Measurements from ENCODE around the gene UCN2. TPM values are rescaled to one million over a fixed set of nuclear protein-coding genes. Genes with fewer than 3 reads are reported as not detected.

Gene UCN2
- total and polyA plus RNA-seq, 2 of the 4 experiments (the other 2 are of a cell fraction): 0.54 to 2.7 TPM

DNA sequence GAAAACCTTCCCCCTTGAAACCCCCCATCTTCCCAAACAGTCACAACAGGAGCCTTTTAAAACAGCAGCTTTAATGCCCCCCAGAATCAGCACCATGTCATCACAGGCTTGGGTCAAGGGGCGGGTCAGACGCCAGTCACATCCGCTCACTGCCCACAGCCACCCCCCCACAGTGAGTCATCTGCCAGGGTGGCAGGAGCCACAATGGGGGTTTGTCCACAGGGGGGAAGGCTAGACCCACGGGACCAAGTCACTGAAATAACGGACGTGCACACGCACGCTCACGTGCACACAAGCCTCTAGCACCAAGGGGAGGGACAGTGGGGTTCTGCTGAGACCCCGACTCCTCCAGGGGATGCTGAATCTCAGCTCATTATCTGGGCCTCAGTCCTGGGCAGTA lies 441 bp upstream of the UCN2 start (continued):
- no peak for TF ChIP-seq ELK1 (IDR thresholded peaks at IDR 0.05; ENCODE audit: borderline replicate concordance, low read depth, low read length)

DNA sequence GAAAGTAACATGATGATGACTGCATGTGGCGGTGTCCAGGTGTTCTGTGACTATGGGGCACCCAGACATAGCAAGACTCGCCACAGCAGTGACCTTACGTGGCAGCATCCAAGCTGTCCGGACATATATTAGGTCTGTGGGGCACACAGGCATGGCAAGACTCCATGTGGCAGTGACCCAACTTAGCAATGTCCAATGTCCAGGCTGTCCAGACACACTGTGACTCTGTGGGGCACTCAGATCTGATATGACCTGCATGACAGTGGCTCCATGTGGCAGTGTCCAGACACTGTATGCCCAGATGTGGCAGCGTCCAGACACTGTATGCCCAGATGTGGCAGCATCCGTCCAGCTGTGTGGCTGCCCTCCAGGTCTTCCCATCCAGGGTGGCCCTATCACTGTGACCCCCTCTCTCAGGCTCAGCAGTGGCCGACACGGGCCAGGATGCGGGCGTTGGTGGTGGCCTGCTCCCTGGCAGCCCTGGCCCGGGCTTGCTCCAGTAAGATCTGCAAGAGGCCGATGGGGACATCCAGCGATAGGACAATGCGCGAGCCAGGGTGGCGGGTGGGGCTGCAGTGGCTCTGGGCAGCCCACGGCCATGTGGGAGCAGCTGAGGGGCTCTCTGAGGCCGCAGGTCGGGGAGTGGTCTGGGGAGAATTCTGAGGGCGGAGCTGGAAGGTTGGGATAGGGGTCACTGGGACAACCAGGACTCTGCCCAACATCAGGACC lies 1.1 kb downstream of the UCN2 start:
- BruUV-seq (replicated peaks): no TSS peak
- H2AK5ac ChIP-seq (ENCODE audit: low read depth, low read length): peak overlapping the region; percentile 89; the same call in 1 of the 2 replicates
- H2BK15ac ChIP-seq (ENCODE audit: low read depth, low read length): no peak overlapping the region
- H3K27ac ChIP-seq (ENCODE audit: insufficient read depth, low read length): no peak overlapping the region; the same call in 1 of the 2 replicates
- dilution Hi-C loops (cut with HindIII; ENCODE audit: low sequenced_read_pairs, unreplicated experiment): no loop called here
- in situ Hi-C loops (cut with MboI; ENCODE audit: low sequenced_read_pairs): no loop called here
- H4K20me1 ChIP-seq (ENCODE audit: insufficient read depth, low read length): peaks cover 3% of the 10 kb centered on the region; the same call in 1 of the 2 replicates
- H3K27me3 ChIP-seq (ENCODE audit: control insufficient read depth, insufficient read depth, low read length): no peaks in the 10 kb centered on the region
- H4K5ac ChIP-seq (ENCODE audit: low read depth, low read length): no peak overlapping the region
- peaks cover 14 to 67% of the 10 kb centered on the region in 2 experiments for H3K79me1 ChIP-seq (ENCODE audit: low read depth in 1 of 2, low read length in 2 of 2)
- ATAC-seq (ENCODE audit: low read depth) (no peak), DNase-seq (no peak)
- H3K36me3 ChIP-seq (ENCODE audit: control insufficient read depth, insufficient read depth, low read length): peaks cover 28% of the 10 kb centered on the region
- no peak overlapping the region for H3K4me3 ChIP-seq (ENCODE audit: insufficient read depth, low read depth, low read length)
- H3K9me3 ChIP-seq (ENCODE audit: control insufficient read depth, insufficient read depth, low read length): no peaks in the 10 kb centered on the region
- peak overlapping the region in 1 of 2 experiments; percentile 27; a peak in 1 of 4 replicates for H4K8ac ChIP-seq (ENCODE audit: low read depth in 2 of 2, low read length in 2 of 2)
- no peak overlapping the region for H2AFZ ChIP-seq (replicated peaks; ENCODE audit: low read length, poor library complexity)
- H3K4ac ChIP-seq (ENCODE audit: low read depth, low read length): peak overlapping the region; percentile 91
- no peak overlapping the region; the same call in 1 of the 2 replicates for H4K91ac ChIP-seq (ENCODE audit: insufficient read depth, low read depth, low read length)
- CTCF ChIA-PET: interaction anchor here (0.6 to 1.1 kb wide), 2 partner anchors 73 to 102 kb away, joined by 3 read pairs; partner anchors contain the start of gene SLC26A6
- H2BK5ac ChIP-seq (ENCODE audit: low read depth, low read length, poor library complexity, severe bottlenecking): peak overlapping the region; percentile 78
- peak overlapping the region; percentile 90 for H2BK120ac ChIP-seq (ENCODE audit: low read depth, low read length)
- no peak overlapping the region for H3K23ac ChIP-seq (ENCODE audit: low read depth, low read length)
- POLR2A ChIA-PET (ENCODE audit: unreplicated experiment): no interaction called here
- intact Hi-C loops (cut with micrococcal nuclease): no loop called here
- H3K9ac ChIP-seq (ENCODE audit: low read depth, low read length): no peak overlapping the region
- H2AK9ac ChIP-seq (replicated peaks; ENCODE audit: low read depth, low read length, poor library complexity): peak overlapping the region; percentile 71
- H3K4me1 ChIP-seq (ENCODE audit: control insufficient read depth, insufficient read depth, low read length): peaks cover 42% of the 10 kb centered on the region
- no peak overlapping the region for H3K4me2 ChIP-seq (ENCODE audit: low read depth, low read length)
- H2BK20ac ChIP-seq (ENCODE audit: low read depth, low read length): 0 out of 2 replicates have a peak overlapping the region, but pooled peaks have one; percentile 17
- H3K9me1 ChIP-seq (ENCODE audit: insufficient read depth, low read length): peaks cover 45% of the 10 kb centered on the region
- no peak overlapping the region for H3K18ac ChIP-seq (ENCODE audit: low read depth, low read length)
- 96% methylated on average over 11 of the region's 20 CpGs; no CpG with 5 or more reads in 1 of the 2 experiments for WGBS, 2 experiments (ENCODE audit: extremely low coverage in 2 of 2, insufficient read length in 1 of 2)
- no peak overlapping the region for H3K14ac ChIP-seq (replicated peaks; ENCODE audit: low read depth, low read length)
- no peak overlapping the region for H3K56ac ChIP-seq (ENCODE audit: extremely low read depth, insufficient read depth, low read length)
- TF ChIP-seq NFE2L2 (IDR thresholded peaks at IDR 0.05; ENCODE audit: low read depth, low read length) (no peak), RCOR1 (IDR thresholded peaks at IDR 0.05; ENCODE audit: insufficient replicate concordance, low read length) (no peak), MAFK (IDR thresholded peaks at IDR 0.05; ENCODE audit: low read depth, low read length) (no peak), FOS (IDR thresholded peaks at IDR 0.05; ENCODE audit: low read depth, low read length) (no peak), MAZ (IDR thresholded peaks at IDR 0.05; ENCODE audit: borderline replicate concordance, low read depth, low read length) (no peak), MXI1 (IDR thresholded peaks at IDR 0.05; ENCODE audit: borderline replicate concordance, low read depth, low read length) (no peak), CHD1 (IDR thresholded peaks at IDR 0.05; ENCODE audit: low read depth, low read length) (no peak), CEBPB (IDR thresholded peaks at IDR 0.05; ENCODE audit: low read depth, low read length) (no peak), BHLHE40 (IDR thresholded peaks at IDR 0.05; ENCODE audit: low read depth, low read length) (no peak)
- TF ChIP-seq, protein P1, sequence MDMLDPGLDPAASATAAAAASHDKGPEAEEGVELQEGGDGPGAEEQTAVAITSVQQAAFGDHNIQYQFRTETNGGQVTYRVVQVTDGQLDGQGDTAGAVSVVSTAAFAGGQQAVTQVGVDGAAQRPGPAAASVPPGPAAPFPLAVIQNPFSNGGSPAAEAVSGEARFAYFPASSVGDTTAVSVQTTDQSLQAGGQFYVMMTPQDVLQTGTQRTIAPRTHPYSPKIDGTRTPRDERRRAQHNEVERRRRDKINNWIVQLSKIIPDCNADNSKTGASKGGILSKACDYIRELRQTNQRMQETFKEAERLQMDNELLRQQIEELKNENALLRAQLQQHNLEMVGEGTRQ (IDR thresholded peaks at IDR 0.05; ENCODE audit: low read depth, low read length): no peak
- TF ChIP-seq, protein P2, sequence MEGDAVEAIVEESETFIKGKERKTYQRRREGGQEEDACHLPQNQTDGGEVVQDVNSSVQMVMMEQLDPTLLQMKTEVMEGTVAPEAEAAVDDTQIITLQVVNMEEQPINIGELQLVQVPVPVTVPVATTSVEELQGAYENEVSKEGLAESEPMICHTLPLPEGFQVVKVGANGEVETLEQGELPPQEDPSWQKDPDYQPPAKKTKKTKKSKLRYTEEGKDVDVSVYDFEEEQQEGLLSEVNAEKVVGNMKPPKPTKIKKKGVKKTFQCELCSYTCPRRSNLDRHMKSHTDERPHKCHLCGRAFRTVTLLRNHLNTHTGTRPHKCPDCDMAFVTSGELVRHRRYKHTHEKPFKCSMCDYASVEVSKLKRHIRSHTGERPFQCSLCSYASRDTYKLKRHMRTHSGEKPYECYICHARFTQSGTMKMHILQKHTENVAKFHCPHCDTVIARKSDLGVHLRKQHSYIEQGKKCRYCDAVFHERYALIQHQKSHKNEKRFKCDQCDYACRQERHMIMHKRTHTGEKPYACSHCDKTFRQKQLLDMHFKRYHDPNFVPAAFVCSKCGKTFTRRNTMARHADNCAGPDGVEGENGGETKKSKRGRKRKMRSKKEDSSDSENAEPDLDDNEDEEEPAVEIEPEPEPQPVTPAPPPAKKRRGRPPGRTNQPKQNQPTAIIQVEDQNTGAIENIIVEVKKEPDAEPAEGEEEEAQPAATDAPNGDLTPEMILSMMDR (conservative IDR thresholded peaks at IDR 0.05; ENCODE audit: low read depth, low read length): no peak
